Endometrial microvascular endothelial cells (primary cell): ENCODE measurements around the gene TNIK. TPM values are rescaled to one million over a fixed set of nuclear protein-coding genes. Genes with fewer than 3 reads are reported as not detected.
"Not testable (repeated sequence)": the region's sequence is repeated elsewhere in the genome, so short reads cannot be mapped to it uniquely, and the experiment has no call there.

Source experiments
- in situ Hi-C: cut with HindIII; loops from 2 replicates; pipeline ENCODE4 v1.10.0; 2017; ENCODE audit warnings: low sequenced_read_pairs, low pct_unique_long_range_greater_than_20kb; ENCODE audit errors: inconsistent ontology term
- total RNA-seq: library from RNA; depleted of rRNA; stranded (reverse); fragments of >200 nt; gene quantifications from one replicate; pipeline ENCODE4 v1.2.3, GENCODE V29; 2015; ENCODE audit errors: inconsistent ontology term

The TNIK gene
- total RNA-seq, 1 donor from 2014 or later: 22.9 TPM

GRCh38 chr3:171307988-171308387 is 152.2 kb downstream of the TNIK start:
- in situ Hi-C loops: no loop called here

- in situ Hi-C loops: no loop called here
Observed at GRCh38 chr3:171307046-171307585, 153.1 kb downstream of the TNIK start.

- in situ Hi-C loops: no loop called here
Observed at GRCh38 chr3:171306631-171307030, 153.6 kb downstream of the TNIK start.

- in situ Hi-C loops: not testable (repeated sequence)
Observed at GRCh38 chr3:171305823-171306222, 154.4 kb downstream of the TNIK start.

- in situ Hi-C loops: not testable (repeated sequence)
Observed at GRCh38 chr3:171304498-171304897, 155.7 kb downstream of the TNIK start.

GRCh38 chr3:171304017-171304416 is 156.2 kb downstream of the TNIK start:
- in situ Hi-C loops: not testable (repeated sequence)

GRCh38 chr3:171301998-171302397 is 158.2 kb downstream of the TNIK start:
- in situ Hi-C loops: no loop called here

- in situ Hi-C loops: no loop called here
Observed at GRCh38 chr3:171301002-171301401, 159.2 kb downstream of the TNIK start.

GRCh38 chr3:171297951-171298350 is 162.3 kb downstream of the TNIK start:
- in situ Hi-C loops: no loop called here

GRCh38 chr3:171297207-171297606 is 163.0 kb downstream of the TNIK start:
- in situ Hi-C loops: no loop called here

GRCh38 chr3:171295484-171296373 is 164.5 kb downstream of the TNIK start:
- in situ Hi-C loops: no loop called here

GRCh38 chr3:171293142-171293782 is 166.9 kb downstream of the TNIK start:
- in situ Hi-C loops: no loop called here

- in situ Hi-C loops: no loop called here
Observed at GRCh38 chr3:171290680-171291079, 169.5 kb downstream of the TNIK start.

- in situ Hi-C loops: no loop called here
Observed at GRCh38 chr3:171289291-171289690, 170.9 kb downstream of the TNIK start.

GRCh38 chr3:171287761-171288160 is 172.4 kb downstream of the TNIK start:
- in situ Hi-C loops: not testable (repeated sequence)

GRCh38 chr3:171286580-171287249 is 173.5 kb downstream of the TNIK start:
- in situ Hi-C loops: no loop called here

- in situ Hi-C loops: no loop called here
Observed at GRCh38 chr3:171285287-171285686, 174.9 kb downstream of the TNIK start.

- in situ Hi-C loops: no loop called here
Observed at GRCh38 chr3:171284308-171285075, 175.7 kb downstream of the TNIK start.

GRCh38 chr3:171283848-171284222 is 176.4 kb downstream of the TNIK start:
- in situ Hi-C loops: no loop called here
